HepG2 (cell line): ENCODE results near the gene ADAMTSL4. TPM values are rescaled to one million over a fixed set of nuclear protein-coding genes. Genes with fewer than 3 reads are reported as not detected.

Source experiments
- AGO1 ChIP-seq: fragments of 200-400 bp; formaldehyde crosslinking; IDR thresholded peaks from 2 replicates; pipeline ENCODE4 v1.6.1; 2017; ENCODE audit warnings: mild to moderate bottlenecking, low read depth, low read length, moderate library complexity; ENCODE audit not compliant: poor library complexity, severe bottlenecking
- ATF7-NPFF ChIP-seq: sonication (generic); formaldehyde crosslinking; IDR thresholded peaks from 2 replicates; pipeline ENCODE4 v1.8.1; 2023; ENCODE audit warnings: mild to moderate bottlenecking, low read depth, missing genetic modification reagents, moderate library complexity
- ATM ChIP-seq: fragments of 450-650 bp; IDR thresholded peaks from 2 replicates; pipeline ENCODE4 v1.7.1; 2017; ENCODE audit warnings: mild to moderate bottlenecking, borderline replicate concordance
- CAMTA2 ChIP-seq: sonication (generic); formaldehyde crosslinking; IDR thresholded peaks from 2 replicates; pipeline ENCODE4 v1.4.0; 2020; ENCODE audit warnings: mild to moderate bottlenecking, missing genetic modification reagents, borderline replicate concordance
- FOSL2 ChIP-seq: sonication (generic); formaldehyde crosslinking; IDR thresholded peaks from 2 replicates; pipeline ENCODE4 v1.4.0; 2020; ENCODE audit warnings: missing genetic modification reagents
- IRX3 ChIP-seq: sonication (generic); formaldehyde crosslinking; IDR thresholded peaks from 2 replicates; pipeline ENCODE4 v1.8.1; 2023; ENCODE audit warnings: mild to moderate bottlenecking, low read depth, missing genetic modification reagents, borderline replicate concordance
- MAF1 ChIP-seq: sonication (generic); formaldehyde crosslinking; IDR thresholded peaks from 2 replicates; pipeline ENCODE4 v1.5.0; 2020; ENCODE audit warnings: missing genetic modification reagents, borderline replicate concordance
- NR2C2 ChIP-seq: sonication (generic); formaldehyde crosslinking; IDR thresholded peaks from 2 replicates; pipeline ENCODE4 v1.4.0; 2020; ENCODE audit warnings: missing genetic modification reagents, mild to moderate bottlenecking, moderate library complexity, borderline replicate concordance
- RARG ChIP-seq: sonication (generic); formaldehyde crosslinking; IDR thresholded peaks from 2 replicates; pipeline ENCODE4 v1.4.0; 2020; ENCODE audit warnings: low read depth, mild to moderate bottlenecking, missing genetic modification reagents
- SATB2 ChIP-seq: sonication (generic); formaldehyde crosslinking; IDR thresholded peaks from 2 replicates; pipeline ENCODE4 v1.5.0; 2020; ENCODE audit warnings: missing genetic modification reagents
- TOE1 ChIP-seq: sonication (generic); formaldehyde crosslinking; IDR thresholded peaks from 2 replicates; pipeline ENCODE4 v1.4.0; 2020; ENCODE audit warnings: mild to moderate bottlenecking, missing genetic modification reagents
- ZMYM3 ChIP-seq: sonication (generic); formaldehyde crosslinking; IDR thresholded peaks from 2 replicates; pipeline ENCODE4 v1.5.1; 2020; ENCODE audit warnings: mild to moderate bottlenecking, missing genetic modification reagents
- ZNF263 ChIP-seq: sonication (generic); formaldehyde crosslinking; IDR thresholded peaks from 2 replicates; pipeline ENCODE4 v1.4.0; 2020; ENCODE audit warnings: missing genetic modification reagents
- ZNF3 ChIP-seq: IDR thresholded peaks from 2 replicates; pipeline ENCODE4 v1.7.0; 2017; ENCODE audit warnings: inconsistent platforms
- ZNF44 ChIP-seq: sonication (generic); formaldehyde crosslinking; IDR thresholded peaks from 2 replicates; pipeline ENCODE4 v1.5.1; 2020; ENCODE audit warnings: mild to moderate bottlenecking, missing genetic modification reagents
- ZNF441 ChIP-seq: sonication (generic); formaldehyde crosslinking; IDR thresholded peaks from 2 replicates; pipeline ENCODE4 v1.7.0; 2021; ENCODE audit warnings: missing genetic modification reagents, borderline replicate concordance
- ZNF569 ChIP-seq: sonication (generic); formaldehyde crosslinking; IDR thresholded peaks from 2 replicates; pipeline ENCODE4 v1.5.0; 2020; ENCODE audit warnings: mild to moderate bottlenecking, missing genetic modification reagents, moderate library complexity, borderline replicate concordance
- polyA plus RNA-seq, 8 experiments: library from polyadenylated mRNA; depleted of rRNA in 3 of 8; stranded (reverse) in 7 of 8; unstranded in 1 of 8; fragments of >200 nt; fragmentation: Illumina TruSeq in 4 of 8; extraction: Trizol in 4 of 8; gene quantifications; 2 replicates each; pipeline versions ENCODE4 v1.2.1 to v1.2.3, GENCODE V29; 2011 to 2016; ENCODE audit warnings: low read depth in 4 of 8, missing spikeins in 1 of 8, mixed read lengths in 1 of 8; ENCODE audit not compliant: insufficient read depth in 1 of 8
- total RNA-seq, 5 experiments: library from RNA; depleted of rRNA; stranded (reverse); fragments of >200 nt; fragmentation: Illumina TruSeq; extraction: Trizol; gene quantifications; 2 replicates each; pipeline ENCODE4 v1.2.3, GENCODE V29; 2016; ENCODE audit warnings: low read depth in 1 of 5
- TF ChIP-seq, protein P1 (sequence below), 2 experiments: fragments of 450-650 bp in 1 of 2; sonication (generic) in 1 of 2; formaldehyde crosslinking in 1 of 2; IDR thresholded peaks; 2 replicates each; pipeline versions ENCODE4 v1.6.1 to v1.8.0; 2016 to 2022; ENCODE audit warnings: antibody characterized with exemption in 1 of 2, mild to moderate bottlenecking in 1 of 2, missing genetic modification reagents in 1 of 2
- TF ChIP-seq, protein P2 (sequence below): IDR thresholded peaks from 2 replicates; pipeline ENCODE4 v1.6.1; 2016
- TF ChIP-seq, protein P3 (sequence below): sonication (generic); formaldehyde crosslinking; IDR thresholded peaks from 2 replicates; pipeline ENCODE4 v1.5.1; 2020; ENCODE audit warnings: missing genetic modification reagents, mild to moderate bottlenecking, borderline replicate concordance

Gene ADAMTSL4
- total and polyA plus RNA-seq, 2 of the 13 experiments (the other 11 are each of a cell fraction or from before 2014, with no cell fraction given) = 3.9 to 16.4 TPM

DNA sequence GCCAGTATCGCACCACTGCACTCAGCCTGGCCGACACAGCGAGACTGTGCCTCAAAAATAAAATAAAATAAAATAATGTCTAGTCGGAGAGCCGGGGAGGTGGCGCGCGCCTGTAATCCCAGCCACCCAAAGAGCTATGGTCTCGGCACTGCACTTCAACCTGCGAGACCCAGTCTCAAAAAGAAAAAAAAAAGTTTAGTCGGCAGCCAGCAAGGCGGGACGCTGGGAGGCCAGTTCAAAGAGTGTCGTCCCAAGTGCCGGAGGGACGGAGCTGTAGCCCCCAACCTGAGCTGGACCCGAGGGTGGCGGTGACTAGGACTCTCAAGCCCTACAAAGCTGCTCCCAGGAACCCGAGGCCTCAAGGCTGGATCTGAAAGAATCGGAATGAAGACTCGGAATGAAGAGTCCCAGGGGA lies 34.3 kb upstream of the ADAMTSL4 start (continued):
- TF ChIP-seq CAMTA2 = no peak
- no peak for TF ChIP-seq ZMYM3 (CRISPR knock-in tag)
- TF ChIP-seq, protein P1, sequence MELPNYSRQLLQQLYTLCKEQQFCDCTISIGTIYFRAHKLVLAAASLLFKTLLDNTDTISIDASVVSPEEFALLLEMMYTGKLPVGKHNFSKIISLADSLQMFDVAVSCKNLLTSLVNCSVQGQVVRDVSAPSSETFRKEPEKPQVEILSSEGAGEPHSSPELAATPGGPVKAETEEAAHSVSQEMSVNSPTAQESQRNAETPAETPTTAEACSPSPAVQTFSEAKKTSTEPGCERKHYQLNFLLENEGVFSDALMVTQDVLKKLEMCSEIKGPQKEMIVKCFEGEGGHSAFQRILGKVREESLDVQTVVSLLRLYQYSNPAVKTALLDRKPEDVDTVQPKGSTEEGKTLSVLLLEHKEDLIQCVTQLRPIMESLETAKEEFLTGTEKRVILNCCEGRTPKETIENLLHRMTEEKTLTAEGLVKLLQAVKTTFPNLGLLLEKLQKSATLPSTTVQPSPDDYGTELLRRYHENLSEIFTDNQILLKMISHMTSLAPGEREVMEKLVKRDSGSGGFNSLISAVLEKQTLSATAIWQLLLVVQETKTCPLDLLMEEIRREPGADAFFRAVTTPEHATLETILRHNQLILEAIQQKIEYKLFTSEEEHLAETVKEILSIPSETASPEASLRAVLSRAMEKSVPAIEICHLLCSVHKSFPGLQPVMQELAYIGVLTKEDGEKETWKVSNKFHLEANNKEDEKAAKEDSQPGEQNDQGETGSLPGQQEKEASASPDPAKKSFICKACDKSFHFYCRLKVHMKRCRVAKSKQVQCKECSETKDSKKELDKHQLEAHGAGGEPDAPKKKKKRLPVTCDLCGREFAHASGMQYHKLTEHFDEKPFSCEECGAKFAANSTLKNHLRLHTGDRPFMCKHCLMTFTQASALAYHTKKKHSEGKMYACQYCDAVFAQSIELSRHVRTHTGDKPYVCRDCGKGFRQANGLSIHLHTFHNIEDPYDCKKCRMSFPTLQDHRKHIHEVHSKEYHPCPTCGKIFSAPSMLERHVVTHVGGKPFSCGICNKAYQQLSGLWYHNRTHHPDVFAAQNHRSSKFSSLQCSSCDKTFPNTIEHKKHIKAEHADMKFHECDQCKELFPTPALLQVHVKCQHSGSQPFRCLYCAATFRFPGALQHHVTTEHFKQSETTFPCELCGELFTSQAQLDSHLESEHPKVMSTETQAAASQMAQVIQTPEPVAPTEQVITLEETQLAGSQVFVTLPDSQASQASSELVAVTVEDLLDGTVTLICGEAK (IDR thresholded peaks at IDR 0.05) = no peak
- TF ChIP-seq, protein P1 (CRISPR knock-in tag; IDR thresholded peaks at IDR 0.05) = 0 out of 2 replicates have a peak, but pooled peaks have one; percentile 16
- no peak for TF ChIP-seq ZNF263 (CRISPR knock-in tag)
- 0 out of 2 replicates have a peak, but pooled peaks have one; percentile 13 for TF ChIP-seq ZNF441 (CRISPR knock-in tag)
- no peak for TF ChIP-seq ZNF3 (CRISPR knock-in tag)
- no peak for TF ChIP-seq ZNF44
- no peak; the same call in 1 of the 2 replicates for TF ChIP-seq FOSL2 (CRISPR knock-in tag)
- TF ChIP-seq AGO1 = no peak
- TF ChIP-seq NR2C2 = no peak
- no peak for TF ChIP-seq ATF7-NPFF (CRISPR knock-in tag)
- TF ChIP-seq TOE1 = no peak
- TF ChIP-seq, protein P2, sequence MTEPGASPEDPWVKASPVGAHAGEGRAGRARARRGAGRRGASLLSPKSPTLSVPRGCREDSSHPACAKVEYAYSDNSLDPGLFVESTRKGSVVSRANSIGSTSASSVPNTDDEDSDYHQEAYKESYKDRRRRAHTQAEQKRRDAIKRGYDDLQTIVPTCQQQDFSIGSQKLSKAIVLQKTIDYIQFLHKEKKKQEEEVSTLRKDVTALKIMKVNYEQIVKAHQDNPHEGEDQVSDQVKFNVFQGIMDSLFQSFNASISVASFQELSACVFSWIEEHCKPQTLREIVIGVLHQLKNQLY (CRISPR knock-in tag) = no peak
- no peak for TF ChIP-seq RARG
- TF ChIP-seq ZNF569 = no peak
- TF ChIP-seq, protein P3, sequence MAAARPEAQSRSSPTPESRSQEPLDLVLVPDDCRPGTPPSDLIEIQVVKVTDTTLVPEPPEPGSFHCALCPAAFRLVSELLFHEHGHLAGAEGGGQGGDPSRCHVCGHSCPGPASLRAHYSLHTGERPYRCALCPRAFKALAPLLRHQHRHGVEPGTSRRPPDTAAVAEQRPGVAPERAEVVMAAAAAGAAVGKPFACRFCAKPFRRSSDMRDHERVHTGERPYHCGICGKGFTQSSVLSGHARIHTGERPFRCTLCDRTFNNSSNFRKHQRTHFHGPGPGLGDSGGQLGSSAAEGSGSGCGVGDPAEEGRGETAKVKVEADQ (CRISPR knock-in tag) = no peak
- no peak for TF ChIP-seq SATB2 (CRISPR knock-in tag)
- no peak for TF ChIP-seq IRX3 (CRISPR knock-in tag)
- TF ChIP-seq MAF1 (CRISPR knock-in tag) = no peak
- TF ChIP-seq ATM = no peak
